ENCODE results near the gene BSN. TPM values are rescaled to one million over a fixed set of nuclear protein-coding genes. Genes with fewer than 3 reads are reported as not detected.
"Not testable (repeated sequence)": the region's sequence is repeated elsewhere in the genome, so short reads cannot be mapped to it uniquely, and the experiment has no call there.

BSN gene
- total RNA-seq, 1 experiment from 2014 or later, result 0.28 TPM

DNA sequence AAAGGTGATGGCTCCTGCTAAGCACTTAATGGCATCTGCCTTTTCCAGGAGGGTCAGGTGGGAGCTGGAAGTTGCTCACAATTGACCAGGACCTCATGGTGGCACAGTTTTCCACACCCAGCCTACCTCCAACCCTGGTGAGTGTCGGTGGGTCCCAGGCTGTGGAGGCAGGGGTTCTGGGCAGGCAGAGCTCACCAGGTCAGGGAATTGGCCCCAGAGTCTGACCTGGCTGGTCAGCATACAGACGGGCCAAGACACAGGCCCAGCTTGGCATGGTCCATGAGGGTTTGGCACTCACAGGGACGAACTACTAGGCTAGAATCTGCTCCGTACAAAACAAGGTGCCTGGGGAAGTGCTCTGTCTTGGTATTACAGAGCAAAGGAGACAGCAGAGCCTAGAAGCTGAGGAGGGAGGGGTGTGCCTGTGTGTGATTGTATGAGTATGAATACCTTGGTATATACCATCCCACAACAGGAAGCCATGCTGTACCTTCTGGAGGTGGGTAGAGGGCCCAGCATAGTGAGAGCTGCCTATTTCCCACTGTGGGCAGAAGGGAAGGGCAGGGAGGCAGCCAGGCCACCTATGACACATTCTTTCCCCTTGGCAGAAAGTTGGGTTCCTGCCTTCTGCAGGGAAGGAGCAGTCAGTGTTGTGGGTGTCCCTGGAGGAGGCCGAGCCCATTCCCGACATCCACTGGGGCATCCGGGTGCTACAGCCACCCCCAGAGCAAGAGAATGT lies 126.4 kb downstream of the BSN start:
- Histone ChIP-seq H3K27ac (no peak overlapping the region), H3K9me3 (ENCODE audit: insufficient read depth, low read depth) (no peaks in the 10 kb centered on the region), H3K4me3 (no peak overlapping the region), H3F3A (ENCODE audit: insufficient read depth, low read depth) (no peaks in the 10 kb centered on the region), H3K9me2 (ENCODE audit: insufficient read depth) (no peaks in the 10 kb centered on the region), H4K20me1 (ENCODE audit: insufficient read depth) (no peaks in the 10 kb centered on the region), H2AFZ (no peak overlapping the region), H3K79me2 (ENCODE audit: low read depth) (peaks cover under 1% of the 10 kb centered on the region; the same call in 1 of the 2 replicates), H3K27me3 (ENCODE audit: insufficient read depth, low read depth) (no peaks in the 10 kb centered on the region), H3K4me1 (replicated peaks; ENCODE audit: insufficient read depth) (no peaks in the 10 kb centered on the region), H3K36me3 (ENCODE audit: low read depth) (no peaks in the 10 kb centered on the region; the same call in 1 of the 2 replicates), H3K4me2 (no peak overlapping the region)
- ChIA-PET CTCF (no interaction called here), POLR2A (ENCODE audit: unreplicated experiment) (no interaction called here)
- no peak for DNase-seq
- TF ChIP-seq EZH2 (IDR thresholded peaks at IDR 0.05; ENCODE audit: low read depth), result no peak
- intact Hi-C loops (cut with micrococcal nuclease; ENCODE audit: unreplicated experiment), result no loop called here
- BruUV-seq (replicated peaks), result no TSS peak

- no peaks in the 10 kb centered on the region for H4K20me1 ChIP-seq (ENCODE audit: insufficient read depth)
- H3K9me3 ChIP-seq (ENCODE audit: insufficient read depth, low read depth), result no peaks in the 10 kb centered on the region
- no TSS peak for BruUV-seq (replicated peaks)
- H3K36me3 ChIP-seq (ENCODE audit: low read depth), result no peaks in the 10 kb centered on the region; the same call in 1 of the 2 replicates
- H3K27ac ChIP-seq, result no peak overlapping the region
- no peaks in the 10 kb centered on the region for H3K27me3 ChIP-seq (ENCODE audit: insufficient read depth, low read depth)
- H3K4me1 ChIP-seq (replicated peaks; ENCODE audit: insufficient read depth), result no peaks in the 10 kb centered on the region
- no peaks in the 10 kb centered on the region for H3K9me2 ChIP-seq (ENCODE audit: insufficient read depth)
- H3K4me2 ChIP-seq, result no peak overlapping the region
- no peaks in the 10 kb centered on the region for H3F3A ChIP-seq (ENCODE audit: insufficient read depth, low read depth)
- no peaks in the 10 kb centered on the region for H3K79me2 ChIP-seq (ENCODE audit: low read depth)
- CTCF ChIA-PET, result no interaction called here
- no peak for TF ChIP-seq CTCF (conservative IDR thresholded peaks at IDR 0.05)
- no peak for TF ChIP-seq EZH2 (IDR thresholded peaks at IDR 0.05; ENCODE audit: low read depth)
- no peak overlapping the region for H2AFZ ChIP-seq
- POLR2A ChIA-PET (ENCODE audit: unreplicated experiment), result no interaction called here
- DNase-seq, result no peak
- H3K4me3 ChIP-seq, result no peak overlapping the region
- intact Hi-C loops (cut with micrococcal nuclease; ENCODE audit: unreplicated experiment), result no loop called here
Observed at GRCh38 chr3:49681232-49681522, 126.9 kb downstream of the BSN start.

DNA sequence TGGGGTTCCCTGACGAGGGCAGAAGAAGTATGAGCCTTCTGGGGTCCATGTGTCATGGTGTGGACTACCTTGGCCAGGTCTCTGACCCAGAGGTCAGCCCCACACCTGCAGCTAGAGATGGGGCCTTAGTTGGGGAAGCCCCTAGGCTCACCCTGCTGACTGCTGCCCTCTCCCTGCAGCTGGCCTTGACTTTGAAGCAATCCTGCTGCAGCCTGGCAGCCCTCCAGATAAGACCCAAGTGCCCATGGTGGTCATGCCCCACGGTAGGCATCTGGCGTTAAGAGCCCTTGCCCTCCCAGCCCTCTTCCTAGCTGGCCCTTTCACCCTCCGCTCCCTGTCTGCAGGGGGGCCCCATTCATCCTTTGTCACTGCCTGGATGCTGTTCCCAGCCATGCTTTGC lies 127.3 kb downstream of the BSN start:
- CTCF ChIA-PET, result no interaction called here
- Histone ChIP-seq H3K27ac (no peak overlapping the region), H4K20me1 (ENCODE audit: insufficient read depth) (no peaks in the 10 kb centered on the region), H3K9me3 (ENCODE audit: insufficient read depth, low read depth) (no peaks in the 10 kb centered on the region), H3F3A (ENCODE audit: insufficient read depth, low read depth) (no peaks in the 10 kb centered on the region), H3K9me2 (ENCODE audit: insufficient read depth) (no peaks in the 10 kb centered on the region), H3K4me1 (replicated peaks; ENCODE audit: insufficient read depth) (no peaks in the 10 kb centered on the region), H3K79me2 (ENCODE audit: low read depth) (no peaks in the 10 kb centered on the region), H3K36me3 (ENCODE audit: low read depth) (no peaks in the 10 kb centered on the region), H3K4me3 (no peak overlapping the region), H3K27me3 (ENCODE audit: insufficient read depth, low read depth) (no peaks in the 10 kb centered on the region), H2AFZ (no peak overlapping the region), H3K4me2 (no peak overlapping the region)
- TF ChIP-seq CTCF (conservative IDR thresholded peaks at IDR 0.05) (no peak), EZH2 (IDR thresholded peaks at IDR 0.05; ENCODE audit: low read depth) (no peak)
- POLR2A ChIA-PET (ENCODE audit: unreplicated experiment), result no interaction called here
- BruUV-seq (replicated peaks), result no TSS peak
- no peak for DNase-seq
- intact Hi-C loops (cut with micrococcal nuclease; ENCODE audit: unreplicated experiment), result no loop called here

- Histone ChIP-seq H3K4me3 (no peak overlapping the region), H3K9me2 (ENCODE audit: insufficient read depth) (no peaks in the 10 kb centered on the region), H4K20me1 (ENCODE audit: insufficient read depth) (no peaks in the 10 kb centered on the region), H3K4me2 (no peak overlapping the region), H3K27ac (no peak overlapping the region), H3K27me3 (ENCODE audit: insufficient read depth, low read depth) (no peaks in the 10 kb centered on the region), H3F3A (ENCODE audit: insufficient read depth, low read depth) (no peaks in the 10 kb centered on the region), H2AFZ (no peak overlapping the region), H3K9me3 (ENCODE audit: insufficient read depth, low read depth) (no peaks in the 10 kb centered on the region), H3K4me1 (replicated peaks; ENCODE audit: insufficient read depth) (no peaks in the 10 kb centered on the region), H3K36me3 (ENCODE audit: low read depth) (no peaks in the 10 kb centered on the region), H3K79me2 (ENCODE audit: low read depth) (no peaks in the 10 kb centered on the region)
- ChIA-PET CTCF (no interaction called here), POLR2A (ENCODE audit: unreplicated experiment) (no interaction called here)
- DNase-seq, result no peak
- BruUV-seq (replicated peaks), result no TSS peak
- TF ChIP-seq EZH2 (IDR thresholded peaks at IDR 0.05; ENCODE audit: low read depth) (no peak), CTCF (conservative IDR thresholded peaks at IDR 0.05) (no peak)
- intact Hi-C loops (cut with micrococcal nuclease; ENCODE audit: unreplicated experiment), result no loop called here
Observed at GRCh38 chr3:49683162-49683561, 128.9 kb downstream of the BSN start.

DNA sequence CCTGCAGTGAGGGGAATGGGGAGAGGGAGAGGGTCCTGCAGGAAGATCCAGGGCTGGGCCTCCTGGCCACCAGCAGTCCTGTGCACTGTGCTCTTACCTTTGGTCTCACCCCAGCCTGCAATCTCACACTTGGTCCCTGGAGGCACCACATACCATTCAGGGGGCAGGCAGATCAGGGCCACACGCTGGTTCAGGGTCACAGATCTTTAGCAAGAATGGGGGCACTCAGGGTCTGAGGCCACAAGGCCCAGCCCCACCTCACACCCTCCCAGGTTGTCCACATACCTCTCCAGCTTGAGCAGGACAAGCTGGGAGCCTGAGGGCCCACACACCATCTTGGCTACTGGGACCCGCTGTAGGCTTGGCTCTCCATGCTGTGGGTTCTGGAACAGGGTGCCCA lies 130.2 kb downstream of the BSN start:
- H3K9me3 ChIP-seq (ENCODE audit: insufficient read depth, low read depth); H2AFZ ChIP-seq; BruUV-seq (replicated peaks); H3K27ac ChIP-seq; H3K4me3 ChIP-seq; H3K36me3 ChIP-seq (ENCODE audit: low read depth); H3K4me2 ChIP-seq; H3K79me2 ChIP-seq (ENCODE audit: low read depth); H3K4me1 ChIP-seq (replicated peaks; ENCODE audit: insufficient read depth); CTCF ChIA-PET; POLR2A ChIA-PET (ENCODE audit: unreplicated experiment); DNase-seq; H4K20me1 ChIP-seq (ENCODE audit: insufficient read depth); H3K27me3 ChIP-seq (ENCODE audit: insufficient read depth, low read depth); H3K9me2 ChIP-seq (ENCODE audit: insufficient read depth); intact Hi-C loops (cut with micrococcal nuclease; ENCODE audit: unreplicated experiment); H3F3A ChIP-seq (ENCODE audit: insufficient read depth, low read depth): not testable (repeated sequence)
